GM21717 (cell line): ENCODE data around the gene HHAT.

Experiments
- ATAC-seq: cut with Tn5 transposase; IDR thresholded peaks from one replicate; pipeline ENCODE4 v1.9.1; 2021; ENCODE audit warnings: mild to moderate bottlenecking, moderate library complexity; ENCODE audit not compliant: unreplicated experiment

The HHAT gene

DNA sequence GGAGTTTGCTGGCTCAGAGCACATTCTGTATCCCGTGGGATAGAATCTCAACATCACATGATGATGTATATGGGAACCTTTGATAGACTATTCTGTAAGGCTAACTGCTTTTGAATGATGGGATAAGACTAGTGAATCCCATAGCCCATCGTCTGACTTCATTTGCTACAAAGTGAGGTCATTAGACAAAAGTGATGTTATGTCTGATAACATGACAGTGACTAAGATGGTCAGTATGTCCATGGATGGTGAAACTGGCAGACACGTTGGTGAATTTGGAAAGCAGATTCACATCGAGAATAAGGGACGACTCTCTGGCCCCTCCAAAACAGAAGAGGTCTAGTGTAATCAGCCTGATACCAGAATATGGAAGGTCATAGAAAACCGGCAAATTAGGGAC lies 108.4 kb downstream of the HHAT start:
- no peak for ATAC-seq

DNA sequence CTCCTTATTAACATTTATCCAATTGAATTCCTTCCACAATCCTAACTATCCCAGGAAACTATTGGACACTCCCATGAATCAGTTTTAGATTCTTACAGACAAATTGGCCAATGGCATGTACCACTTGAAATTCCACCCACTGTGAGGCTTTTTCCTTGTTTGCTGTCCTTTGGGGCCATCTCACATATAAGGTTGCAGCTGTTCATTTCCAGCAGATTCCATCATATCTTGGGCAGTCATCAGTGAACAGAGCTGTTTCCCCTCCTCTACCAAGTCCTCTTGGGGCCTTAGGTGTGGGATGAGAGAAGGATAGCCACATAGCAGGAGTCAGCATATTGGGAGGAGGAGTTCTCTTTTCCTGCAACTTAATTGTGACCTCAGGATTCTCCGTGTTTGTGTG lies 109.1 kb downstream of the HHAT start:
- ATAC-seq, result no peak

DNA sequence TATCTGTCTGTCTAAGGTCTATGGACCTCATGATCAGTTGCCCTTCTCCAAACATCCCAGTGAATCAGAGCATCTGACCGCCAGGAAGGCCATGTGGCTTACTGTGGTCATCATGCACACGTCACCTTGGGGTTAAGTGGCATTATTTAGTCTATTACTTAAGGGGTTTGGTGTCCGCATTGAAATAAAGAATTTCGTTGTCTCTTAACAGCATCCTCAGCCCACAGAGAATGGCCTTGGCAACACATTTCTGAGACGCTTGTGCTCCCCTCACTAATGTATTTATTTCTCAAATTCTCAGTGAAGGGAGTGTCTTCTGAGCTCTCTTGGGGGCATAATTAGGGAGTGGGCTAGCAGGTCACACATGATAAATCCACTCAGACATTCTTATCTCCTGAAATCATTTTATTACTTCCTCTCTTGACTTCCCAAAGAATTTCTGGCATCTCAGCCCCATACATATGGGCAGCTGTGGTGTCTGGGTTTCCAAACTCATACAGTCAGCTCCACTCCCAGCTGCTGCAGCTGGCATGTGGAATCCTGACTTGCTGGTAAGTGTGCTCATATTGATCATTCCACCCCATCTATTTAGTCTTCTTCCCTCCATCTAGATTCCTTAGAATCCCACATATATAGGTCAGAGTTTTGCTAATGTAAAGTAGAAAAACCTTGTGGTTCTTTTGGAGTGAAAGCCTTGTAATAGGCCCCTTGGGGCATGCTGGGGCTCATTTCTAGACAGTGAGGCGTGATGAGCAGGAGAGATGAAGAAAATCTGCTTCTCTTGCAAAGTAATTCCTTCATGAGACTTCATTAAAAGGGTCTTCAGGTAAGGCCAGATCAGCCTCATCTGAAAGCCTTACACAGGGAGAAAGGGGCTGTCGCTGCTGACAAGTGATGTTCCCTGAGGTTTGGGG lies 110.5 kb downstream of the HHAT start:
- no peak for ATAC-seq

DNA sequence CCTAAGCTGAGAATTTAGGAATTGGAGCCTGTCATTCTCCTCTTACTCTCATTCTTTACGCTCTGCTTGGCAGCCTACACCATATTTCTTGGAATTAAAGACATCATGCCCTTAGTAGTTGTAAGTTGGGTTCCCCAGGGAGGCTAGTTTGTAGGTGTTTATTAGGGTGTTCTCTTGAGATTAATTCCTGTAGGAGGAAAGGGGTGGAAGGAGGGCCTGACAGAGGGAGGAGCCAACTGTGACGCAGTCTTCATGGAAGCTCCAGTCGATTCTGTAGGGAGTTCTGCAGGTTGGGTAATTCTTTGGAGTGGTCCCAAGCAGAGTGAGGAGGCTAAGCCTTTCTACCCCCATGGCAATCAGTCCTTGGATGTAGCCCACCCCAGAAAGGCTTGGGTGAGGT lies 111.4 kb downstream of the HHAT start:
- ATAC-seq, result no peak

DNA sequence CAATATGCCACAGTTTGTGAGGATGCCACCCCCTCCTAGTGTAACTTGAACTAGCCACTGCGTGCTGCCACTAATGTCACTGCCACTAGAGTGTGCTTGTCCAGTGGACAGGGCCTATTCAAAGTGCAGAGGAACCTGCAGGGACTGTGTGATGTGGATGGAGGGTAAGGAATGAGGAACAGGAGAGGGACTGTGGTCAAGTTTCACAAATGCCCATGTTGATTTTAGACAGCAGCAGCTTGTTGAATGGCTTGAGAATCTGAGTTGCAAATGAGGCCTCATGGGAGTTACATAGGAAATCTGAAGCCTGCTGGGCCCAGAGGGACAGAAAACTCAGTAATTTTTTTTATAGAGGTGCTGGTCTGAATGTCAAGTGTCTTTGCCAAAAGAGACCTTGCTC lies 112.3 kb downstream of the HHAT start:
- no peak for ATAC-seq

DNA sequence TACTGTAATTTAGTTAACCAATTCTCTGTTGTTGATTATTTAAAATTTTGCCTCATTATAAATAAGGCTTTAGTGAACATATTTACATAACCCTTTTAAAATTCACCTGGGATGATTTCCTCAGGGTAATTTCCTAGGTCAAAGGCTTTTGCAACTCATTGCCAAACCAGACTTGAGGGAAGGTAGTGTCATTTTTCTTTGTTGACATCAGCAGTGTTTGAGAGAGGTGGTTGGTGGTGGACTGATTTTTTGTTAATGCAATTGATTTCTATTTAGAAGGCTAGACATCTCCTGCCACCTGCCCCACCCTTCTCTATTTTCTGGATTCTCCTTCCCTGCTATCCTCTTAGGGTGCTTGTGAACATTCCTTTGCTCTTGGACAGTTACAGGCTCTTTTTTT lies 116.8 kb downstream of the HHAT start:
- no peak for ATAC-seq

DNA sequence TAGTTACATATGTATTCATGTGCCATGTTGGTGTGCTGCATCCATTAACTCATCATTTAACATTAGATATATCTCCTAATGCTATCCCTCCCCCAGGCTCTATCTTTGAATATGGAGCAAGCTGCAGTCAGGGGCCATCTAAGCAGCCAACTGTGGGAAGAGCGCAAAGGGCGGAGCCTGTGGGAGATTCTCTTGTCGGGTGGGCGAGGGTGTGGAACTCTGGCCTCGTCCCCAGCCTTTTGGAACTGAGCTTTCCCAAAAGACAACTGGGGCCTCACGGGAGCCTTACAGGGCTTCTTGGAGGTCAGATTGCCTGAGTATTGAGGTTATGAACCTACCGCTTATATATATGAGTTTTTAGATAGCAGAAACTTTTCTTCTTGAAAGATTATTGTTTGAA lies 117.2 kb downstream of the HHAT start:
- ATAC-seq, result no peak

DNA sequence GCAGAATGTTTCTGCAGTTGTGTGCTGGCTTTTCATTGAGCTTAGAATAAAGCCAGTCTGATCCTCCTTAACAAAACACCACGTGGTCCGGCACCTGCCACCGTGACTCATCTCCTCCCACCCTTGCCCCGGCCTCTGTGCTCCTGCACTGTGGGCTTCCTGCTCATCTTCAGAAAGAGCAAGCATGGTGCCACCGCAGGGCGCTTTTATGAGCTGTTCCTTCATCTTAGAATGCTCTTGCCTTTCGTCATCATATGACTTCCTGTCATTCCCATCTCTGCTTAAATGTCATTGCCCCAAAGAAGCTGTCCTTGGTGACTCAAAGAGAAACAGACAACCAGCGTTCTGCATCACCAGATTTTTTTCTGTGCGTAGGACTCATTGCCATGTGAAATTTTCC lies 117.8 kb downstream of the HHAT start:
- peak; percentile 83 for ATAC-seq

DNA sequence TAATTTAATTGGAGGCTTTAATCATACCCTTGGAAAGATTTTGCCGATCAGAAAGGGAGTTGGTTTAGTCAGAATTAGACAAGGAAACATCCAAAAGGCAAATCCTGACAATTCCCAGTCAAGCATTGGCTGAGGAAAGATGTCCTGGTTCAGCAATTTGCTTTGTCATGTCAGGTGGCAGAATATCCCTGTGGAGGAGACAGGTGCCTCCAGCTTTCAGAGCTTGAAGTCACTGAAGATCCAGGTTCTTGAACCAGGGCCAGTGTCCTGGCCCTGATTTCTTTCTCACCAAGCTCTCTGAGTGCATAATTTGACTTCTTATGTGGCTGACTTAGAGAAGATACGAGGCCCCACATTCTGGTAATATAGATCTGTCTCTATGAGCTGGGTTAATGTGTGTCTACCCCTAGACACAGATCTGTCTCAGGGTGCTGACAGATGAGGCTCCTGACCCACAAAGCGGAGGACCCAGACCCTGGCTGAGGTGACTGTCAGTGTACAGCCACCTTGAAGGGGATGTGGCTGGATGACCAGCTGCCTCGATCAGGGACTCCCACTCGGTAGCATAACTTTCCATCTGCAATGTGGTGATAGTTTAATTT lies 118.9 kb downstream of the HHAT start:
- ATAC-seq, result no peak

DNA sequence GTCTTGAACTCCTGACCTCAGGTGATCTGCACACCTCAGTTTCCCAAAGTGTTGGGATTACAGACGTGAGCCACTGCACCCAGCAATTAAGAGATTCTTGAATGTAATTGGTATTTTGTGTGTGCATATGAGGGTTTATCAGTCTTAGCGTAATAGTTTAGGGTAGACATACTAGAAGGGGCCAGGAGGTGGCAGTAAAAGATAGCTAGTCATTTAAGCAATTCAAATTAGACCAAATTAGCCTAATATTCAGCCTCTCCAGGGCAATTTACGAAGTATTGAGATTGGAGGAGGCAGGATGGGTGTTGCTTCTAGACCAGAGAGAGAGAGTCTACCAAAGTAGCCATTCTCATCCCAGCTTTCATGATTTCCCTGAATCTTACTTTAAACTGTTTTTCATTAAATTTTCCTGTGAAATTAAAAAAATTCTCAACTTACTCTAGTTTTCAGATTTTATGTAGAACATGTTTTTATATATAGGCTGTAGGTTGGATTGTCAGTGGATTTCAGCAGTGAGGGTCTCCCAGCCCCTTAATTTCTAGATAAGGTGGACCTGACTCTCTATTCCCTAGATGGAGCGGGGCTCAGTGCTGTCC lies 119.7 kb downstream of the HHAT start:
- no peak for ATAC-seq

DNA sequence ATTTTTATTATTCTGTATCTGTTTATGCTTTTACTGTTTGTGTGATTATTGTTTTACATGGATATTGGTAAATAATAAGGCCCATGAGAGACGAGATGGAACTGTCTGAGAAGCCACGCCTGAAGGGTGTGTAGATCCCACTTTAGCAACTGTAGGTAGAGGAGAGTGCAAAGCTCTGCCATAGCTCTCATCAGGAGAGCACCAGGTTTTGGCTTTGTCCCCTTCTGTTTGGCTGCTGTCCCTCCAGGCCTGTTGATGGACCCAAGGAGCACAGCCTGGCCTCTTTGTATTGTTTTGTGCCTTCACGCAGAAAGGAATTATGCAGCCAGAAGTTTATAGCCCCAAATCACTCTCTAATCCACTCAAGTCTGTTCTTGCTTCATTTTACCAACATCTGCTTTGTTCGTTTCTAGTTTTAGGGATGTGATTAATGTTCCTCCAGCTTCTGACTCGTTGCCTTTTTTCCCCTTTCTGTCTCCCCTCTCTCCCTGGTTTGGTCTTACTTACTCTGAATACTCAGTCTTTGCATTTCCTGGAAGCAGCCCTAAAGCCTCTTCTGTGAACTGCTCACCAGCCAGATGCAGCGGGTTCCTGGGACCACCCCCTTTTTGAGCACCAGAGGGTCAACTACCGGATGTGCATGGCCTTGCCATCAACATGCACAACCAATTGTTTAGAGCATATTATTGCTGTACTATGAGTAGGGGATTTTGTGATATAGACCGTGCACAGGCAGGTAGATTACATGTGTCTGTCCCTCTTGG lies 127.3 kb downstream of the HHAT start:
- no peak for ATAC-seq

DNA sequence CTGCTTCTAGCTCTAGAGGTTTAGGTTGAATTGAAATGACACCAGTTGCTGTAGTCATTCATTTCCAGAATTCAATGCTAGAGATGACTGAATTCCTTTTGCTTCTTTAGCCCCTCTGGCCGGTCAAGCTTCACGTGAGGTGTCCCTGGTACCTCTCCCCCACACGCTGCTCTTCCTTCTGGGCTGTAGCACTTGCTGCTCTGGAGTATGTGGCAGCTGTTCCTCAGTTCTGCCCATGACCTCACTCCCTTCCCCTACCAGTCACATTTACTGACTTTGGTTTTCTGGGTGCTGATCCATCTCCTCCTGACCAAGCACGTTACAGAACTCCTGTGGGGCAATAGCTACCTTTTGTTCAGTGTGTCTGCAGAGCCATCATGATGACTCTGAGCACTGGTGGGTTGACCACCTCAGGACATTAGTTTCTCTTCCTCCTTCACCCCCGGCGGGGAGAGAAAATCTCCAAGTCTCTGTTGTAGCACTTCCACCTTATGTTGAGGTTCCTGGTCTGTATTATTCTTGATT lies 128.1 kb downstream of the HHAT start:
- ATAC-seq, result no peak

DNA sequence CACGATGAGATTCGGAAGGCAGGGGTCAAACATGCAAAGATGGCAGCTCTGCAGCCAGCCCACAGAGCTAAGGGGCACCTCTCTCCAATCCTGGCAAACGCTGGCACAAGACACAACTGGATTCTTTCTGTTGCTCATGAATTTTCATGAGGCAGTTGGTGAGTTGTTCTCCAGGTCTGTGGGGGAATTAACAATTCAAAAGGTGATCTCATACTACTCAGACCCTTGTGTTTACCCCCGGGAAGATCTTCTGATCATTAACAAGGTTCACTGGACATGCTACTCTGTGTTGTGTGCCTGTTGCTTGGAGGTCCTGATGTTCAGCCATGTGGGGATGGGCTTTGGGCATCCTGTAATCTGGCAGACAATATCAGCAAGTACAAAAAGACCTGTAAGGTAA lies 128.9 kb downstream of the HHAT start:
- no peak for ATAC-seq

DNA sequence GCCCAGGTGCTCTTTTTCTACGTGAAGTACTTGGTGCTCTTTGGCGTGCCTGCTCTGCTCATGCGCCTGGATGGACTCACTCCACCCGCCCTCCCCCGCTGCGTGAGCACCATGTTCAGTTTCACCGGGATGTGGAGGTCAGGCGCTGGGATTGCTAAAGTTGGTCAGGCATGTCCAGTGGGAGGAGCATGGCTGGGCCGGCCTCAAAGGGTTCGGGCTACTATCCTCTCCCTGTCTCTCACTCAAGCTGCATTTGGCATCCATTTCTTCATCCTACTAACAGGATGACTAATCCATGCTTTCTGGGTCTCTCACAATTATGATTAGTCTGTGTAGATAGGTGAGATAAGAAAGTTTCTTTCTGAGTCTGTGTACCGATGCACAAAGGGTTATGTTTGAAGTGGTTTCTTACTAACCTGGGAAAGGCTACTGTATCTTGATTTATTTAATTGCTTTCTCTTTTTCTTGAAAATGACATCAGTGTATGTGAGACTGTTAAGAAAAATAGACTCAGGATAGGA lies 135.9 kb downstream of the HHAT start:
- peak; percentile 66 for ATAC-seq

DNA sequence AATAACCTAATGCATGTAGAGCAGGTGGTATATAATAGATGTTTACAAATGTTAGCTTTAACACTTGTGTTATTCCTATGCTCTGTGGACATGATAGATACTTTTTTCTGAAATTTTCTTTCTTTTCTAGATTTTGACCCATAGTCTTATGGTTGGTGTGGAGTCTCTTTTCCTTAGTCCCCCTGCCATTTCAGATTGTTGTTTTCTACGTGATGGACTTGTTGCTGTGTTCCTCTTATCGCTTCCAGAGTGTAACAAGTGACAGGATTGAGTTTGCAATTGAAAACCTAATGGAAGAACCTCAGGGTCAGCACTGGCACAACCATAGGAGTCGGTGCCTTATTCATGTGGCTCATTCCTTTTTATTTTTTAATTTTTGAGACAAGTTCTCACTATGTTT lies 136.4 kb downstream of the HHAT start:
- no peak for ATAC-seq

DNA sequence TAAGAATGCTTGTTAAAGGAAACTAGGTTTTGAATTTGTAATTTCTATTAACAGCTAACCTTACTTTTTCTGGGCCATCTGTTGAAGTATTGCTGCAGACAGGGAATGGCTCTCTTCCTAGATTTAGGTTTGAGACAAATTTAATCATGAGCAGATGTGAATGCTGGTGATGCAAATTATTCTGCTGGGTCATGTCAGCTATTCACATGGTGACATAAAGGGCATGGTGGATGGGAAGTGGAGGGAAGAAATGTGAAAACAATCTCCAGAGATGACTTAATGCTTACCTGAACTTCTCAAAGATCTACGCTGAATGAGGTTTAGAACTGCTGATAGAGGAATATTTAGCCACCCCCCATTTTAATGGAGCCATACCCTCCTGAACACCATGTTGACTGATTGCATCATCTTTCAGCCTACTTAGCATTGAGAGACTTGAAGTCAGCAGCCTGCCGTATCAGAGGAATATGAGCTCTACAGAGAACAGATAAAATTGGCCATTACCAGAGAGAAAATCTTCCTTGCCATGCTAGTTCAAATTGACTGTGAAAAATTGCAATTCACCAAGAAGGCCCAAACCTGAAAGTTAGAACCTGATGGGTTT lies 138.8 kb downstream of the HHAT start:
- no peak for ATAC-seq

DNA sequence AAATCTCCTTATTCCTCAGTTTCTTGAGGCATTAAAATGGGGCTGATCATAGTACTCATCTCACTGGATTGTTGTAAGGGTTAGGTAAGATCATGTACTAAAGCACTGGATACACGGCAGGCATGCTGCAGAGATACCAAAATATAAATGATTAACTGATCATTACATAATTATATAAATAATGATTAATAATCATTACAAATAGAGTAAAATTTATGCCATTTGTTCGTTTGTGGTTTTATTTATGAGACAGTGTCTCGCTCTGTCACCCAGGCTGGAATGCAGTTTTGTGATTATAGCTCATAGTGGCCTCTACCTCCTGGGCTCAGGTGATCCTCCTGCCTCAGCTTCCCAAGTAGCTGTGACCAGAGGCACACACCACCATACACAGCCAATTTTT lies 140.7 kb downstream of the HHAT start:
- ATAC-seq, result no peak

DNA sequence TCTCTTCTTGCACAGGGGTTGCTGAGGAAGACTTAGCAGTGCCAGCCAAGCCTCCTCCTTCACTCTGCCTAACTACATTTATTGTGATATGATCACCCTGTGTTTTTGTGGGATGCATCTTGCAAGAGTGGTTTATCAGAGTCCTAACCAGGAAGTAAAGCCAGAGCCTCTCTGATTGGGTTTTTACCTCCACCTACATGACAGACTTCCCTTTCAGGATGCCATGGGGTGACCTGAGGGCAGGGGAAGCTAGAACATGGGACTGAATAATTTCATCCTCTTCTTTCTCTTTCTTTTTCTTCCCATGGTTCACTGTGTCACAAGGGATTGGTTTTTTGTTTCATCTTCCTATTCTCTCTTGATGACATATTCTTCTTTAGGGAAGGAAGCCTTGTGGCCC lies 146.6 kb downstream of the HHAT start:
- ATAC-seq, result no peak

DNA sequence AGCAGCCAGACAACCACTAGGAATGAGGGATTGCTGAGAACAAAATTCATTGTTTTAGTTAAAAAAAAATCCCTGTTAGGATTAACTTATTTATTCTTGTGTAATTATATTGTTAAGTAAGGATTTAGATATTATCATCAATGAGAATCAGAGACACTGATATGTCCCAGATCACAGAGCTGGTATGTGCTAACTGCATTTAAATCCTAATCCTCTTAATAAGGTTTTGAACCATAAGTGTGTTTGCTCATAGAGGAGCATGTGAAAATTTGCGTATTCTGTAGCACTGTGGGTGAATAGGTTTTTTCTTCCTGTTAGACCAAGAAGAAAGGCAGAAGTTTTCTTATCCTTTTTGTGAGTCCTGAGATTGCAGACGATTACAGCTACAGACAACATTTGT lies 147.1 kb downstream of the HHAT start:
- no peak for ATAC-seq

DNA sequence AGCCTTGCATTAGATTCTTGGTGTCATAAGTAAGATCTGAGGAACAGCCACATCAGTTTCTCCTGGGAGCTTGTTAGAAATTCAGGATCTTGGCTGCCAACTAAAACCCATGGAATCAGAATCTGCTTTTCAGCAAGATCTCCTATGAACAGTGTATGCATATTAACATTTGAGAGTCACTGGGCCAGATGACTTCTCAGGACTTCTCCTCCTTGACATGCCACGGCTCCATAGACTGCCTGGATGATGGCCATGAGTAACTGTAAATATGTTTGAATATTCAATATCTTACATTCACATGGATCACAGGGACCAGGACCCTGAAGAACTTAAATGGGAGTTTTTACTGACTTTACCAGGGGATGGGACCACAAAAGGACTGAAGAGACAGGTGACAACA lies 148.0 kb downstream of the HHAT start:
- no peak for ATAC-seq
